K562 (cell line): ENCODE measurements around the gene NPIPB9. TPM values are rescaled to one million over a fixed set of nuclear protein-coding genes. Genes with fewer than 3 reads are reported as not detected.
A peak's percentile ranks its signal among the peaks of the same experiment; 100 is the strongest.

Source experiments
- ARID3A ChIP-seq: IDR thresholded peaks from 2 replicates; pipeline ENCODE4 v1.6.1; 2012; ENCODE audit warnings: low read depth, low read length, improper control_type of control experiment, borderline replicate concordance
- ARNT ChIP-seq, 2 experiments: fragments of 450-650 bp; IDR thresholded peaks; 2 replicates each; pipeline ENCODE4 v1.6.1; 2016; ENCODE audit warnings: mild to moderate bottlenecking in 1 of 2
- BMI1 ChIP-seq: fragments of 150-350 bp; IDR thresholded peaks from 2 replicates; pipeline ENCODE4 v1.6.1; 2014; ENCODE audit warnings: low read length
- CEBPB ChIP-seq: fragments of 450-650 bp; IDR thresholded peaks from 2 replicates; pipeline ENCODE4 v1.6.1; 2016; ENCODE audit warnings: missing genetic modification characterization, missing compliant biosample characterization
- CHD2 ChIP-seq: IDR thresholded peaks from 2 replicates; pipeline ENCODE4 v1.6.1; 2011; ENCODE audit warnings: low read depth, low read length
- DLX4 ChIP-seq: fragments of 250-450 bp; sonication (Bioruptor Pico); IDR thresholded peaks from 2 replicates; pipeline ENCODE4 v1.6.1; 2021; ENCODE audit warnings: mild to moderate bottlenecking
- DPF2 ChIP-seq: fragments of 450-650 bp; IDR thresholded peaks from 2 replicates; pipeline ENCODE4 v1.6.1; 2016
- ELK1 ChIP-seq: sonication (generic); formaldehyde crosslinking; IDR thresholded peaks from 2 replicates; pipeline ENCODE4 v1.8.1; 2022; ENCODE audit warnings: missing genetic modification reagents
- ESRRA ChIP-seq: fragments of 450-650 bp; IDR thresholded peaks from 2 replicates; pipeline ENCODE4 v1.6.1; 2014; ENCODE audit warnings: low read depth, mild to moderate bottlenecking, moderate library complexity, borderline replicate concordance
- KAT7 ChIP-seq: sonication (generic); formaldehyde crosslinking; IDR thresholded peaks from 2 replicates; pipeline ENCODE4 v1.8.0; 2022; ENCODE audit warnings: missing genetic modification reagents, mild to moderate bottlenecking, borderline replicate concordance
- KDM1A ChIP-seq, 2 experiments: fragments of 450-650 bp; IDR thresholded peaks; 2 replicates each; pipeline ENCODE4 v1.6.1; 2016; ENCODE audit warnings: mild to moderate bottlenecking in 2 of 2
- KDM4B ChIP-seq, 2 experiments: fragments of 450-650 bp in 1 of 2; sonication (generic) in 1 of 2; IDR thresholded peaks; 2 replicates each; pipeline ENCODE4 v1.6.1; 2016 to 2017; ENCODE audit warnings: borderline replicate concordance in 2 of 2, antibody characterized with exemption in 1 of 2, low read depth in 1 of 2, mild to moderate bottlenecking in 1 of 2
- MAFG ChIP-seq: fragments of 450-650 bp; conservative IDR thresholded peaks from 2 replicates; pipeline ENCODE4 v1.6.1; 2016; ENCODE audit warnings: missing genetic modification characterization, missing compliant biosample characterization
- MEF2D ChIP-seq: conservative IDR thresholded peaks from 2 replicates; pipeline ENCODE4 v1.6.1; 2016; ENCODE audit warnings: low read depth, missing genetic modification characterization, missing compliant biosample characterization
- NCOA1 ChIP-seq: fragments of 450-650 bp; IDR thresholded peaks from 2 replicates; pipeline ENCODE4 v1.6.1; 2016; ENCODE audit warnings: low read depth
- NCOR1 ChIP-seq: fragments of 450-650 bp; IDR thresholded peaks from 2 replicates; pipeline ENCODE4 v1.6.1; 2016; ENCODE audit warnings: mild to moderate bottlenecking, moderate library complexity
- NFATC3 ChIP-seq: fragments of 450-650 bp; IDR thresholded peaks from 2 replicates; pipeline ENCODE4 v1.6.1; 2017; ENCODE audit warnings: mild to moderate bottlenecking
- NFE2 ChIP-seq: IDR thresholded peaks from 2 replicates; pipeline ENCODE4 v1.6.1; 2014; ENCODE audit warnings: antibody characterized with exemption, low read depth
- NFRKB ChIP-seq: fragments of 450-650 bp; IDR thresholded peaks from 2 replicates; pipeline ENCODE4 v1.6.1; 2016; ENCODE audit warnings: low read depth
- RBM39 ChIP-seq: fragments of 200-400 bp; formaldehyde crosslinking; optimal IDR thresholded peaks from 2 replicates; pipeline ENCODE3; 2018; ENCODE audit warnings: low read depth, low read length
- RERE ChIP-seq: sonication (generic); formaldehyde crosslinking; IDR thresholded peaks from 2 replicates; pipeline ENCODE4 v1.8.0; 2023; ENCODE audit warnings: missing genetic modification reagents, mild to moderate bottlenecking, borderline replicate concordance
- WHSC1 ChIP-seq: IDR thresholded peaks from one replicate; pipeline ENCODE4 v1.6.1; 2012; ENCODE audit warnings: low read length, control low read depth, inconsistent platforms
- polyA plus RNA-seq, 8 experiments: library from polyadenylated mRNA; depleted of rRNA in 4 of 8; stranded (reverse) in 5 of 8; unstranded in 3 of 8; fragments of >200 nt; fragmentation: Nextera tagmentation in 2 of 8; fragmentation: Illumina TruSeq in 1 of 8; extraction: Ambion mirVana in 2 of 8; extraction: Trizol in 1 of 8; gene quantifications; 2 replicates each; pipeline versions ENCODE4 v1.2.1 to v1.2.3, GENCODE V29; 2011 to 2014; ENCODE audit warnings: inconsistent platforms in 1 of 8, missing spikeins in 1 of 8
- total RNA-seq, 7 experiments: library from RNA; depleted of rRNA in 6 of 7; stranded (reverse); fragments of >200 nt in 6 of 7; fragmentation: Illumina TruSeq in 2 of 7; extraction: Trizol in 2 of 7; gene quantifications; 2 replicates each; pipeline versions ENCODE4 v1.2.1 to v1.2.3, GENCODE V29; 2011 to 2021; ENCODE audit warnings: low replicate concordance in 1 of 7

Gene NPIPB9
- total and polyA plus RNA-seq, 9 of the 15 experiments (the other 6 are each of a cell fraction or from before 2014, with no cell fraction given), result 0.10 to 2.4 (median 0.94) TPM

- TF ChIP-seq DLX4 (CRISPR knock-in tag) (no peak), WHSC1 (no peak), MEF2D (tag) (no peak), MAFG (tag) (no peak), BMI1 (no peak), ELK1 (CRISPR knock-in tag) (no peak), NCOA1 (no peak), NFE2 (no peak), CEBPB (tag) (no peak), ARID3A (0 out of 2 replicates have a peak, but pooled peaks have one; percentile 2), RERE (CRISPR knock-in tag) (no peak), KDM1A (IDR thresholded peaks at IDR 0.05) (no peak; a peak in 1 of 4 replicates), ESRRA (no peak), NCOR1 (0 out of 2 replicates have a peak, but pooled peaks have one; percentile 20), KAT7 (CRISPR knock-in tag) (no peak), CHD2 (no peak), DPF2 (0 out of 2 replicates have a peak, but pooled peaks have one; percentile 61), ARNT (IDR thresholded peaks at IDR 0.05) (0 out of 4 replicates have a peak, but pooled peaks have one; percentile 42 to 52), KDM4B (IDR thresholded peaks at IDR 0.05; ENCODE audit: borderline replicate concordance in 2 of 2, low read depth in 1 of 2) (no peak), RBM39 (no peak), NFRKB (0 out of 2 replicates have a peak, but pooled peaks have one; percentile 45), NFATC3 (0 out of 2 replicates have a peak, but pooled peaks have one; percentile 25)
These were observed 70.4 kb downstream of the NPIPB9 start (continued) for GRCh38 chr16:28821874-28822519.
